ENCODE results near the gene TOE1.
"Not testable (repeated sequence)": the region's sequence is repeated elsewhere in the genome, so short reads cannot be mapped to it uniquely, and the experiment has no call there.

TOE1 gene

GRCh38 chr1:45339789-45340558 is at the start of gene TOE1, which contains the start of gene MUTYH:
Gene TOE1 (plus strand): TSS chr1:45340170. CDS start chr1:45340253, 83 bp downstream.
Gene MUTYH (minus strand): TSS chr1:45340440. CDS start chr1:45334505, 5,935 bp downstream.
- peak; percentile 91 for ATAC-seq
- peaks cover 74% of the 10 kb centered on the region for H3K36me3 Mint-ChIP-seq
- no peaks in the 10 kb centered on the region for H3K9me3 Mint-ChIP-seq
- peak within 1 kb of the TSS; percentile 99 for H3K4me3 Mint-ChIP-seq
- peak; percentile 89 to 97 for DNase-seq (ENCODE audit: low spot score in 2 of 2)
- peak within 1 kb of the TSS; percentile 99 for H3K27ac Mint-ChIP-seq
- H3K4me1 Mint-ChIP-seq, result peaks cover 60% of the 10 kb centered on the region

- not testable (repeated sequence) for H3K4me3 Mint-ChIP-seq; H3K4me1 Mint-ChIP-seq; DNase-seq (ENCODE audit: low spot score in 2 of 2); H3K27ac Mint-ChIP-seq; H3K36me3 Mint-ChIP-seq; H3K9me3 Mint-ChIP-seq; ATAC-seq
These were observed 49.0 kb upstream of the TOE1 start for GRCh38 chr1:45291002-45291401.

- H3K4me3 Mint-ChIP-seq, result no peak overlapping the region
- H3K27ac Mint-ChIP-seq, result no peak overlapping the region
- no peaks in the 10 kb centered on the region for H3K9me3 Mint-ChIP-seq
- H3K36me3 Mint-ChIP-seq, result no peaks in the 10 kb centered on the region
- no peak for ATAC-seq
- H3K4me1 Mint-ChIP-seq, result no peaks in the 10 kb centered on the region
- DNase-seq (ENCODE audit: low spot score in 2 of 2), result no peak
These were observed 48.3 kb upstream of the TOE1 start for GRCh38 chr1:45291716-45292115.

GRCh38 chr1:45297666-45298356 is 42.2 kb upstream of the TOE1 start:
- ATAC-seq (no peak), DNase-seq (ENCODE audit: low spot score in 2 of 2) (no peak)
- no peak overlapping the region for H3K4me3 Mint-ChIP-seq
- H3K9me3 Mint-ChIP-seq, result no peaks in the 10 kb centered on the region
- no peak overlapping the region for H3K27ac Mint-ChIP-seq
- H3K4me1 Mint-ChIP-seq, result peaks cover 14% of the 10 kb centered on the region
- no peaks in the 10 kb centered on the region for H3K36me3 Mint-ChIP-seq

- DNase-seq (ENCODE audit: low spot score in 2 of 2) (no peak), ATAC-seq (no peak)
- peaks cover 12% of the 10 kb centered on the region for H3K36me3 Mint-ChIP-seq
- no peaks in the 10 kb centered on the region for H3K9me3 Mint-ChIP-seq
- H3K27ac Mint-ChIP-seq, result no peak overlapping the region
- peaks cover 19% of the 10 kb centered on the region for H3K4me1 Mint-ChIP-seq
- H3K4me3 Mint-ChIP-seq, result no peak overlapping the region
These were observed 40.7 kb upstream of the TOE1 start for GRCh38 chr1:45299296-45299695.

GRCh38 chr1:45299981-45300668 is 39.8 kb upstream of the TOE1 start:
- H3K27ac Mint-ChIP-seq, result no peak overlapping the region
- no peak overlapping the region for H3K4me3 Mint-ChIP-seq
- peak; percentile 27 for ATAC-seq
- H3K4me1 Mint-ChIP-seq, result peaks cover 27% of the 10 kb centered on the region
- H3K9me3 Mint-ChIP-seq, result no peaks in the 10 kb centered on the region
- peak in 1 of 2 donors; percentile 61 for DNase-seq (ENCODE audit: low spot score in 2 of 2)
- peaks cover 12% of the 10 kb centered on the region for H3K36me3 Mint-ChIP-seq

- Mint-ChIP-seq H3K4me3 (no peak overlapping the region), H3K9me3 (no peaks in the 10 kb centered on the region), H3K27ac (no peak overlapping the region), H3K4me1 (peaks cover 32% of the 10 kb centered on the region), H3K36me3 (peaks cover 12% of the 10 kb centered on the region)
- no peak for DNase-seq (ENCODE audit: low spot score in 2 of 2)
- no peak for ATAC-seq
These were observed 39.3 kb upstream of the TOE1 start for GRCh38 chr1:45300669-45300997.

- ATAC-seq, result no peak
- Mint-ChIP-seq H3K4me3 (peak overlapping the region; percentile 88), H3K9me3 (no peaks in the 10 kb centered on the region), H3K27ac (peak overlapping the region; percentile 95), H3K36me3 (peaks cover 18% of the 10 kb centered on the region), H3K4me1 (peaks cover 47% of the 10 kb centered on the region)
- DNase-seq (ENCODE audit: low spot score in 2 of 2), result no peak
These were observed 37.3 kb upstream of the TOE1 start for GRCh38 chr1:45302505-45303150.

GRCh38 chr1:45303520-45304310 is 36.3 kb upstream of the TOE1 start:
- peak; percentile 89 for ATAC-seq
- H3K4me3 Mint-ChIP-seq, result peak overlapping the region; percentile 88
- H3K36me3 Mint-ChIP-seq, result peaks cover 18% of the 10 kb centered on the region
- peaks cover 47% of the 10 kb centered on the region for H3K4me1 Mint-ChIP-seq
- H3K9me3 Mint-ChIP-seq, result no peaks in the 10 kb centered on the region
- DNase-seq (ENCODE audit: low spot score in 2 of 2), result peak; percentile 90 to 96
- H3K27ac Mint-ChIP-seq, result peak overlapping the region; percentile 95

- Mint-ChIP-seq H3K27ac (peak overlapping the region; percentile 95), H3K4me3 (peak overlapping the region; percentile 88), H3K9me3 (no peaks in the 10 kb centered on the region), H3K36me3 (peaks cover 18% of the 10 kb centered on the region), H3K4me1 (peaks cover 47% of the 10 kb centered on the region)
- ATAC-seq (no peak), DNase-seq (ENCODE audit: low spot score in 2 of 2) (no peak)
These were observed 35.5 kb upstream of the TOE1 start for GRCh38 chr1:45304311-45305081.

- Mint-ChIP-seq H3K36me3 (peaks cover 18% of the 10 kb centered on the region), H3K27ac (peak overlapping the region; percentile 95), H3K9me3 (no peaks in the 10 kb centered on the region), H3K4me1 (peaks cover 46% of the 10 kb centered on the region), H3K4me3 (peak overlapping the region; percentile 88)
- ATAC-seq (no peak), DNase-seq (ENCODE audit: low spot score in 2 of 2) (no peak)
These were observed 34.7 kb upstream of the TOE1 start for GRCh38 chr1:45305231-45305630.

- Mint-ChIP-seq H3K4me3 (peak overlapping the region; percentile 88), H3K36me3 (peaks cover 18% of the 10 kb centered on the region), H3K9me3 (no peaks in the 10 kb centered on the region), H3K27ac (peak overlapping the region; percentile 83), H3K4me1 (peaks cover 41% of the 10 kb centered on the region)
- ATAC-seq (peak; percentile 63), DNase-seq (ENCODE audit: low spot score in 2 of 2) (peak in 1 of 2 donors; percentile 64)
These were observed 33.7 kb upstream of the TOE1 start for GRCh38 chr1:45306319-45306718.

- Mint-ChIP-seq H3K9me3 (no peaks in the 10 kb centered on the region), H3K4me3 (peak overlapping the region; percentile 88), H3K36me3 (peaks cover 18% of the 10 kb centered on the region), H3K4me1 (peaks cover 37% of the 10 kb centered on the region), H3K27ac (peak overlapping the region; percentile 83)
- DNase-seq (ENCODE audit: low spot score in 2 of 2) (no peak), ATAC-seq (no peak)
These were observed 33.1 kb upstream of the TOE1 start for GRCh38 chr1:45306905-45307304.

- no peak for DNase-seq (ENCODE audit: low spot score in 2 of 2)
- ATAC-seq, result no peak
- no peaks in the 10 kb centered on the region for H3K9me3 Mint-ChIP-seq
- H3K36me3 Mint-ChIP-seq, result no peaks in the 10 kb centered on the region
- H3K27ac Mint-ChIP-seq, result no peak overlapping the region
- no peak overlapping the region for H3K4me3 Mint-ChIP-seq
- H3K4me1 Mint-ChIP-seq, result no peaks in the 10 kb centered on the region
These were observed 25.7 kb upstream of the TOE1 start for GRCh38 chr1:45314266-45314665.

Data from stimulated activated effector memory CD8-positive, alpha-beta T cell treated with anti-CD3 and anti-CD28 coated beads, Interleukin-12 subunit alpha, Interleukin-12 subunit beta, amount 100 ng/mL, for 72 hours (primary cell).